ENCODE results near the gene TMEM256. TPM values are rescaled to one million over a fixed set of nuclear protein-coding genes. Genes with fewer than 3 reads are reported as not detected.
A peak's percentile ranks its signal among the peaks of the same experiment; 100 is the strongest.

Gene TMEM256
- total and polyA plus RNA-seq, 2 donors (not counting 3 experiments of a cell fraction or from before 2014, with no cell fraction given), result 67.4 to 148 TPM

DNA sequence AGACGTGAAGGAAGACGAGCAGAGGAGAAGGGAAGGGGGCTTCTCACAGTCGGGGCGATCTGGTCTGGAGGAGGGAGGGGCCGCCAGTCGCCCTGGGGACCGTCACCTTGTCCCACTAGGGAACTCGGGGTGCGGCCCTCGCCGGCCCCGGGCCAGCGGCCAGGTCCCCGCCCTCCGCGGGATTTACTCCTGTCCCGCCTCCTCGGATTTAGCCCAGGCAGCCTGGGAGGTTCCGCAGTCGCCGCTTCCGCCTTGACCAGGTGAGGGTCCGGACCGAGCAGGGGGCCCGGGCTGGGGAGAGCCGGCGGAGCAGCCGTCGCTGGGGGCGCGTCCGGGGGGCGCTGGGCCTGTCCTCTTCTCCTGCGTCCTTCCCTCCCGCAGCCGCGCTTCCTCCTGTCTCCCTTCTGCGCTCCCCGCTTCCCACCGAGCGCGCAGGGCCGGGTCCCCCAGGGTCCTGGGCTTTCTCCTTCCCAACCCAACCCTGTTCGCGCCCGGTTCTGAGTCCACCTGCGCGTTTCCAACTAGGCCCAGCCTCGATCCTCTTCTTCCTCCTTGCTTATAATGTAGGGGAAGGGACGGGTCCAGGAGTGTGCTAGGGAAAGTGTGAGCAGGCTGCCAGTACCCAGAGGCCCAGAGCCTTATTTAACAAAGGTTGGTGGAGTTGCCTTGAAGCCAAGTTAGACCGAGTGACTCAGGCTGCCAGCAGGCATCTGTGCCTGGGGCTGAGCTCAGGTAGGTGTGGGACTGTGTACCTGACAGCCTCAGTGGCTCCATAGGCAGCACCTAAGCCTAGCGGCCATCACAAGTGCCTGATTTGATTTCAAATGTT is 22.8 kb downstream of the TMEM256 start, which contains the start of gene TNK1:
TNK1 (plus strand) TSS at position 235 of the 829 bp plus-strand sequence. CDS start 1,838 bp downstream, outside the sequence.
- dilution Hi-C loops (cut with MboI; ENCODE audit: extremely low pct_ligation_motif_present, low sequenced_read_pairs) (no loop called here), intact Hi-C loops (cut with micrococcal nuclease) (no loop called here)
- ChIA-PET CTCF (interaction anchor here (1.0 to 3.0 kb wide), 3 partner anchors 22 to 179 kb away, joined by 4 to 14 read pairs (median 4); partner anchors contain the start of genes TMEM256 and TMEM95), POLR2A (no interaction called here)
- Histone ChIP-seq H3K9me1 (replicated peaks; ENCODE audit: control insufficient read depth, extremely low read depth, insufficient read depth, low read length) (no peaks in the 10 kb centered on the region), H3K27ac (ENCODE audit: insufficient read depth, low read depth, low read length) (no peak within 1 kb of the TSS), H4K20me1 (replicated peaks; ENCODE audit: control insufficient read depth, extremely low read depth, insufficient read depth, low read length) (no peaks in the 10 kb centered on the region), H2AFZ (ENCODE audit: low read depth, low read length) (no peak within 1 kb of the TSS), H3K9me3 (replicated peaks; ENCODE audit: control insufficient read depth, insufficient read depth, low read length) (no peaks in the 10 kb centered on the region), H3K79me2 (ENCODE audit: control insufficient read depth, insufficient read depth, low read length) (no peaks in the 10 kb centered on the region), H3K4me1 (ENCODE audit: control insufficient read depth, extremely low read depth, insufficient read depth, low read length) (peaks cover 5% of the 10 kb centered on the region), H3K27me3 (ENCODE audit: control insufficient read depth in 2 of 2, insufficient read depth in 2 of 2, low read length in 2 of 2) (peaks cover 25 to 33% of the 10 kb centered on the region in 2 experiments), H3K4me2 (ENCODE audit: insufficient read depth, low read length) (no peak within 1 kb of the TSS), H3K4me3 (replicated peaks in 1 of 3; ENCODE audit: insufficient read depth in 1 of 3, low read depth in 1 of 3, low read length in 3 of 3) (no peak within 1 kb of the TSS), H3K9ac (replicated peaks; ENCODE audit: extremely low read depth, insufficient read depth, low read length) (no peak within 1 kb of the TSS), H3K36me3 (ENCODE audit: control insufficient read depth in 2 of 2, extremely low read depth in 1 of 2, insufficient read depth in 2 of 2, low read length in 2 of 2) (no peaks in the 10 kb centered on the region)
- FAIRE-seq, result no peak
- TF ChIP-seq MAX (IDR thresholded peaks at IDR 0.05; ENCODE audit: insufficient read depth, insufficient read length) (no peak), EZH2 (IDR thresholded peaks at IDR 0.05; ENCODE audit: borderline replicate concordance, low read depth, low read length, severe bottlenecking) (peak; percentile 84)
- DNase-seq (ENCODE audit: low read depth, low spot score), result no peak
- no TSS peak for BruUV-seq (replicated peaks)

DNA sequence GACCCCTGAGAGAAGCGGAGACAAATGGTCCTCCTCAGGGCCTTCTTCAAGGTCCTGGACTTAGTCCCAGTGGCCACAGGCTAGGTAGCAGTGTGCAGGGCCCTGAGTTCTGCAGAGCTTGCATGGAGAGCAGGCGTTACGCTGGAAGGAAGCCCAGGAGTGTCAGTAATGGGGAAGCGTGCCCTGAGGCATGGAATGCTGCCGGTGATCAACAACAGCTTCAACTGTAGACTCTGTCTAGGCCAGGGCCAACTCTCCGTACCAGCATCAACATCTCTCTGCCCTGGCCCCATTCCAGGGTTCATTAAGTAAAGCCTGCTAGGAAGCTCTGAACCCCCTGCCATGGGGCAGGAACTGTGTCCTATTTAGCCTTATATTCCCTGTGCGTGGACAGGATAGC is 23.6 kb downstream of the TMEM256 start:
- Histone ChIP-seq H3K4me3 (replicated peaks in 1 of 3; ENCODE audit: insufficient read depth in 1 of 3, low read depth in 1 of 3, low read length in 3 of 3) (no peak overlapping the region), H3K9ac (replicated peaks; ENCODE audit: extremely low read depth, insufficient read depth, low read length) (no peak overlapping the region), H3K27ac (ENCODE audit: insufficient read depth, low read depth, low read length) (no peak overlapping the region), H3K9me1 (replicated peaks; ENCODE audit: control insufficient read depth, extremely low read depth, insufficient read depth, low read length) (no peaks in the 10 kb centered on the region), H3K4me2 (ENCODE audit: insufficient read depth, low read length) (no peak overlapping the region), H3K9me3 (replicated peaks; ENCODE audit: control insufficient read depth, insufficient read depth, low read length) (no peaks in the 10 kb centered on the region), H2AFZ (ENCODE audit: low read depth, low read length) (no peak overlapping the region), H3K4me1 (ENCODE audit: control insufficient read depth, extremely low read depth, insufficient read depth, low read length) (peaks cover 5% of the 10 kb centered on the region), H3K27me3 (ENCODE audit: control insufficient read depth in 2 of 2, insufficient read depth in 2 of 2, low read length in 2 of 2) (peaks cover 25 to 33% of the 10 kb centered on the region in 2 experiments), H3K36me3 (ENCODE audit: control insufficient read depth in 2 of 2, extremely low read depth in 1 of 2, insufficient read depth in 2 of 2, low read length in 2 of 2) (no peaks in the 10 kb centered on the region), H4K20me1 (replicated peaks; ENCODE audit: control insufficient read depth, extremely low read depth, insufficient read depth, low read length) (no peaks in the 10 kb centered on the region), H3K79me2 (ENCODE audit: control insufficient read depth, insufficient read depth, low read length) (no peaks in the 10 kb centered on the region)
- CTCF ChIA-PET, result interaction anchor here (1.0 to 3.0 kb wide), 3 partner anchors 23 to 180 kb away, joined by 4 to 14 read pairs (median 4); partner anchors contain the start of genes TMEM256 and TMEM95
- dilution Hi-C loops (cut with MboI; ENCODE audit: extremely low pct_ligation_motif_present, low sequenced_read_pairs), result no loop called here
- intact Hi-C loops (cut with micrococcal nuclease), result no loop called here
- DNase-seq (ENCODE audit: low read depth, low spot score) (no peak), FAIRE-seq (no peak)
- POLR2A ChIA-PET, result no interaction called here
- no peak for TF ChIP-seq FOS (IDR thresholded peaks at IDR 0.05; ENCODE audit: borderline replicate concordance, insufficient read depth, low read length)
- no peak for TF ChIP-seq POLR2AphosphoS5 (IDR thresholded peaks at IDR 0.05; ENCODE audit: insufficient read depth, low read depth, low read length)
- TF ChIP-seq MYC (IDR thresholded peaks at IDR 0.05; ENCODE audit: low read depth, low read length), result no peak
- TF ChIP-seq JUN (IDR thresholded peaks at IDR 0.05; ENCODE audit: borderline replicate concordance, insufficient read depth, insufficient read length, low read depth), result no peak
- TF ChIP-seq EZH2 (IDR thresholded peaks at IDR 0.05; ENCODE audit: borderline replicate concordance, low read depth, low read length, severe bottlenecking), result no peak
- no peak for TF ChIP-seq GATA2 (IDR thresholded peaks at IDR 0.05; ENCODE audit: insufficient read depth, insufficient read length, low read depth, low read length)
- no peak for TF ChIP-seq MAX (IDR thresholded peaks at IDR 0.05; ENCODE audit: insufficient read depth, insufficient read length)
- TF ChIP-seq POLR2A (IDR thresholded peaks at IDR 0.05; ENCODE audit: low read depth, low read length), result no peak
- TF ChIP-seq, protein P1, sequence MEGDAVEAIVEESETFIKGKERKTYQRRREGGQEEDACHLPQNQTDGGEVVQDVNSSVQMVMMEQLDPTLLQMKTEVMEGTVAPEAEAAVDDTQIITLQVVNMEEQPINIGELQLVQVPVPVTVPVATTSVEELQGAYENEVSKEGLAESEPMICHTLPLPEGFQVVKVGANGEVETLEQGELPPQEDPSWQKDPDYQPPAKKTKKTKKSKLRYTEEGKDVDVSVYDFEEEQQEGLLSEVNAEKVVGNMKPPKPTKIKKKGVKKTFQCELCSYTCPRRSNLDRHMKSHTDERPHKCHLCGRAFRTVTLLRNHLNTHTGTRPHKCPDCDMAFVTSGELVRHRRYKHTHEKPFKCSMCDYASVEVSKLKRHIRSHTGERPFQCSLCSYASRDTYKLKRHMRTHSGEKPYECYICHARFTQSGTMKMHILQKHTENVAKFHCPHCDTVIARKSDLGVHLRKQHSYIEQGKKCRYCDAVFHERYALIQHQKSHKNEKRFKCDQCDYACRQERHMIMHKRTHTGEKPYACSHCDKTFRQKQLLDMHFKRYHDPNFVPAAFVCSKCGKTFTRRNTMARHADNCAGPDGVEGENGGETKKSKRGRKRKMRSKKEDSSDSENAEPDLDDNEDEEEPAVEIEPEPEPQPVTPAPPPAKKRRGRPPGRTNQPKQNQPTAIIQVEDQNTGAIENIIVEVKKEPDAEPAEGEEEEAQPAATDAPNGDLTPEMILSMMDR (IDR thresholded peaks at IDR 0.05; ENCODE audit: extremely low read depth in 1 of 2, insufficient read depth in 1 of 2, low read depth in 1 of 2, low read length in 2 of 2), result no peak
- no TSS peak for BruUV-seq (replicated peaks)

All from endothelial cell of umbilical vein (primary cell).